Stimulated activated CD8-positive, alpha-beta memory T cell treated with anti-CD3 and anti-CD28 coated beads, Interleukin-12 subunit alpha, Interleukin-12 subunit beta, amount 100 ng/mL, for 4 hours (primary cell): ENCODE data around the gene CRYL1.

ENCODE experiments used
- DNase-seq: peaks from one replicate; pipeline ENCODE4 v3.0.0-alpha.2; 2020; ENCODE audit warnings: low read depth

The CRYL1 gene

GRCh38 chr13:20528452-20528851 is 2.8 kb upstream of the CRYL1 start:
- DNase-seq, result no peak

- DNase-seq, result no peak
Measured at GRCh38 chr13:20526664-20527063, 1.0 kb upstream of the CRYL1 start.

GRCh38 chr13:20525144-20525600 is 485 bp downstream of the CRYL1 start:
- DNase-seq, result peak; percentile 1

GRCh38 chr13:20521364-20522115 is 4.1 kb downstream of the CRYL1 start:
- DNase-seq, result no peak

GRCh38 chr13:20519875-20520274 is 5.8 kb downstream of the CRYL1 start:
- no peak for DNase-seq

- DNase-seq, result no peak
Measured at GRCh38 chr13:20518660-20519100, 7.0 kb downstream of the CRYL1 start.

- no peak for DNase-seq
Measured at GRCh38 chr13:20514866-20515265, 10.8 kb downstream of the CRYL1 start.

GRCh38 chr13:20513466-20513995 is 12.1 kb downstream of the CRYL1 start:
- DNase-seq, result no peak

GRCh38 chr13:20512042-20512683 is 13.5 kb downstream of the CRYL1 start:
- no peak for DNase-seq

- DNase-seq, result no peak
Measured at GRCh38 chr13:20506696-20507095, 19.0 kb downstream of the CRYL1 start.

GRCh38 chr13:20505405-20506366 is 20.0 kb downstream of the CRYL1 start:
- no peak for DNase-seq

- DNase-seq, result no peak
Measured at GRCh38 chr13:20503088-20504083, 22.3 kb downstream of the CRYL1 start.

GRCh38 chr13:20501592-20501991 is 24.1 kb downstream of the CRYL1 start:
- no peak for DNase-seq

- DNase-seq, result no peak
Measured at GRCh38 chr13:20501120-20501519, 24.5 kb downstream of the CRYL1 start.

- no peak for DNase-seq
Measured at GRCh38 chr13:20499986-20500385, 25.7 kb downstream of the CRYL1 start.

- DNase-seq, result no peak
Measured at GRCh38 chr13:20498659-20499058, 27.0 kb downstream of the CRYL1 start.

GRCh38 chr13:20498129-20498528 is 27.5 kb downstream of the CRYL1 start:
- DNase-seq, result no peak

- DNase-seq, result no peak
Measured at GRCh38 chr13:20497006-20497775, 28.5 kb downstream of the CRYL1 start.

GRCh38 chr13:20495087-20496023 is 30.3 kb downstream of the CRYL1 start:
- no peak for DNase-seq
